ENCODE data around the gene ZBTB20.

Gene ZBTB20

DNA sequence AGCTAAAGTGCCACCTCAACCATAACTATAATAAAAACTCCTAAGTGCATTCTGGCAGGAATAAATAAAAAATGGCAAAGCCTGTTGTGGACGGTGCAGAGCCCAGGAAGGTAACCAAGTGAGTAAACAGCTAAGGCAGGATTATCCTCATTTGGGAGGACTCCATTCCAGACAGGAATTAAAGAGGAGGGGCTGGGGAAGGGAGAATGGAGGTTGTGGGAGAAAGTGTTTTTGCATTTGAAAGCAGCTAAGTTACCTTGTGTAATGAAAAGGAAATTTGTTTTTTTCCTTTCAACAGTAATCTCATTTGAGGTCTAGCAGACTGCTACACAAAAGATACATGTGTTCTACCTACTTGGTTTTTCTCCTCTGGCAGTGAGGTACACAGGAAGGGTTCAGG is 604.7 kb downstream of the ZBTB20 start:
- Histone ChIP-seq H4K20me1 (ENCODE audit: low read depth, low read length) (no peaks in the 10 kb centered on the region), H3K4me3 (ENCODE audit: insufficient read depth, low read length, poor library complexity, severe bottlenecking) (no peak overlapping the region), H2AFZ (ENCODE audit: low read depth, low read length, severe bottlenecking) (no peak overlapping the region), H3K36me3 (ENCODE audit: low read length) (no peaks in the 10 kb centered on the region), H3K27ac (ENCODE audit: low read depth, low read length) (no peak overlapping the region), H3K79me2 (ENCODE audit: insufficient read depth, low read length) (no peaks in the 10 kb centered on the region), H3F3A (ENCODE audit: insufficient read depth) (no peaks in the 10 kb centered on the region), H3K27me3 (ENCODE audit: low read length) (no peaks in the 10 kb centered on the region), H3K4me2 (ENCODE audit: low read depth, low read length, poor library complexity, severe bottlenecking) (no peak overlapping the region), H3K9me2 (replicated peaks; ENCODE audit: insufficient read depth, low read length) (no peaks in the 10 kb centered on the region), H3K9ac (ENCODE audit: low read length) (no peak overlapping the region), H3K9me3 (ENCODE audit: insufficient read depth, low read length) (no peaks in the 10 kb centered on the region)
- no peak for TF ChIP-seq EZH2phosphoT487 (conservative IDR thresholded peaks at IDR 0.05; ENCODE audit: low read length)
- TF ChIP-seq, protein P1, sequence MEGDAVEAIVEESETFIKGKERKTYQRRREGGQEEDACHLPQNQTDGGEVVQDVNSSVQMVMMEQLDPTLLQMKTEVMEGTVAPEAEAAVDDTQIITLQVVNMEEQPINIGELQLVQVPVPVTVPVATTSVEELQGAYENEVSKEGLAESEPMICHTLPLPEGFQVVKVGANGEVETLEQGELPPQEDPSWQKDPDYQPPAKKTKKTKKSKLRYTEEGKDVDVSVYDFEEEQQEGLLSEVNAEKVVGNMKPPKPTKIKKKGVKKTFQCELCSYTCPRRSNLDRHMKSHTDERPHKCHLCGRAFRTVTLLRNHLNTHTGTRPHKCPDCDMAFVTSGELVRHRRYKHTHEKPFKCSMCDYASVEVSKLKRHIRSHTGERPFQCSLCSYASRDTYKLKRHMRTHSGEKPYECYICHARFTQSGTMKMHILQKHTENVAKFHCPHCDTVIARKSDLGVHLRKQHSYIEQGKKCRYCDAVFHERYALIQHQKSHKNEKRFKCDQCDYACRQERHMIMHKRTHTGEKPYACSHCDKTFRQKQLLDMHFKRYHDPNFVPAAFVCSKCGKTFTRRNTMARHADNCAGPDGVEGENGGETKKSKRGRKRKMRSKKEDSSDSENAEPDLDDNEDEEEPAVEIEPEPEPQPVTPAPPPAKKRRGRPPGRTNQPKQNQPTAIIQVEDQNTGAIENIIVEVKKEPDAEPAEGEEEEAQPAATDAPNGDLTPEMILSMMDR (IDR thresholded peaks at IDR 0.05; ENCODE audit: insufficient read depth, low read length, poor library complexity, severe bottlenecking), result no peak

DNA sequence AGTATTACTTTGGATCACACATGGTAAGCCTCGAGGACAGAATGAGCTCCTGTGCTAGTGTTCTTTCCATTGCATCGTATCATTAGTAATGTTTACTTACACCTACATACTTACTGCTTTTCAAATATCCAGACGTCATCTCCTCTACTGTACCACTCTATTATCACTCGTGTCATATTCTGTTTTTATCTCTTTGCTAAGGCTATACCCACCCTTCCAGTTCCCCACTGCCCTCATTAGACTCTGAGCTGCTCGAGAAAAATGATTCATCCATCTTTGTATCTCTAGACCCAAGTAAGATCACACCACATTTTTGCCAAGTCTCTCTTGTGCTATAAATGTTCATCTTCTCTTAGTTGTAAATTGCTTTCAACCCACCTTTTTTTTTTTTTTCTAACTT is 607.6 kb downstream of the ZBTB20 start:
- Histone ChIP-seq H2AFZ (ENCODE audit: low read depth, low read length, severe bottlenecking) (no peak overlapping the region), H3K27me3 (ENCODE audit: low read length) (no peaks in the 10 kb centered on the region), H3K4me2 (ENCODE audit: low read depth, low read length, poor library complexity, severe bottlenecking) (no peak overlapping the region), H3F3A (ENCODE audit: insufficient read depth) (no peaks in the 10 kb centered on the region), H3K36me3 (ENCODE audit: low read length) (no peaks in the 10 kb centered on the region), H4K20me1 (ENCODE audit: low read depth, low read length) (no peaks in the 10 kb centered on the region), H3K79me2 (ENCODE audit: insufficient read depth, low read length) (no peaks in the 10 kb centered on the region), H3K9me2 (replicated peaks; ENCODE audit: insufficient read depth, low read length) (no peaks in the 10 kb centered on the region), H3K9me3 (ENCODE audit: insufficient read depth, low read length) (no peaks in the 10 kb centered on the region), H3K27ac (ENCODE audit: low read depth, low read length) (no peak overlapping the region), H3K9ac (ENCODE audit: low read length) (no peak overlapping the region), H3K4me3 (ENCODE audit: insufficient read depth, low read length, poor library complexity, severe bottlenecking) (no peak overlapping the region)
- TF ChIP-seq, protein P1 (IDR thresholded peaks at IDR 0.05; ENCODE audit: insufficient read depth, low read length, poor library complexity, severe bottlenecking), result no peak
- no peak for TF ChIP-seq EZH2phosphoT487 (conservative IDR thresholded peaks at IDR 0.05; ENCODE audit: low read length)

DNA sequence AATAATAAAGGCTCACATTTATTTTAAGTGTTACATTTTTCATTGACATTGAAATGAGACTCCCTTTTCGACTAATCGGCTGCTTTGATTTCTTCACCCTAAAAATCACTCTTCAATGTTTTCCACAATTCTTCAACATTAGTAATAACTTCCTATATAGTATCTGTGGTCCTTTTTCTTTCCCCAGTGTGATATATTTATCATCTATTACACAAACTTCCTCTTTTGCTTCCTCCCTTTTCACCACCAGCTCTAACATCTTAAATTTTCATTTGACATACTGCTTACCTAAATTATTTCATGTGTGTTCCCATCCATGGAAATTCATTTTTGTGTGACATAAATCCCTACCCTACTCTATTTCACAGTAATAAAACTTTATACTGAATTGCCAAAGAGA is 608.9 kb downstream of the ZBTB20 start:
- Histone ChIP-seq H3F3A (ENCODE audit: insufficient read depth) (no peaks in the 10 kb centered on the region), H3K27ac (ENCODE audit: low read depth, low read length) (no peak overlapping the region), H3K9me3 (ENCODE audit: insufficient read depth, low read length) (no peaks in the 10 kb centered on the region), H3K27me3 (ENCODE audit: low read length) (no peaks in the 10 kb centered on the region), H3K9ac (ENCODE audit: low read length) (no peak overlapping the region), H3K9me2 (replicated peaks; ENCODE audit: insufficient read depth, low read length) (no peaks in the 10 kb centered on the region), H2AFZ (ENCODE audit: low read depth, low read length, severe bottlenecking) (no peak overlapping the region), H4K20me1 (ENCODE audit: low read depth, low read length) (no peaks in the 10 kb centered on the region), H3K79me2 (ENCODE audit: insufficient read depth, low read length) (no peaks in the 10 kb centered on the region), H3K36me3 (ENCODE audit: low read length) (no peaks in the 10 kb centered on the region), H3K4me3 (ENCODE audit: insufficient read depth, low read length, poor library complexity, severe bottlenecking) (no peak overlapping the region), H3K4me2 (ENCODE audit: low read depth, low read length, poor library complexity, severe bottlenecking) (no peak overlapping the region)
- no peak for TF ChIP-seq EZH2phosphoT487 (conservative IDR thresholded peaks at IDR 0.05; ENCODE audit: low read length)
- TF ChIP-seq, protein P1 (IDR thresholded peaks at IDR 0.05; ENCODE audit: insufficient read depth, low read length, poor library complexity, severe bottlenecking), result no peak

Data from SU-DHL-6 (cell line).